Middle frontal gyrus (tissue), 1 donor: ENCODE measurements around the gene MCTP1.

ENCODE experiments used
- DNase-seq: peaks from one replicate; pipeline ENCODE4 v3.0.0-alpha.2; 2015; ENCODE audit warnings: low spot score; ENCODE audit errors: extremely low spot score

Gene MCTP1

GRCh38 chr5:95124731-95125130 lies 160.2 kb downstream of the MCTP1 start:
- no peak for DNase-seq

DNA sequence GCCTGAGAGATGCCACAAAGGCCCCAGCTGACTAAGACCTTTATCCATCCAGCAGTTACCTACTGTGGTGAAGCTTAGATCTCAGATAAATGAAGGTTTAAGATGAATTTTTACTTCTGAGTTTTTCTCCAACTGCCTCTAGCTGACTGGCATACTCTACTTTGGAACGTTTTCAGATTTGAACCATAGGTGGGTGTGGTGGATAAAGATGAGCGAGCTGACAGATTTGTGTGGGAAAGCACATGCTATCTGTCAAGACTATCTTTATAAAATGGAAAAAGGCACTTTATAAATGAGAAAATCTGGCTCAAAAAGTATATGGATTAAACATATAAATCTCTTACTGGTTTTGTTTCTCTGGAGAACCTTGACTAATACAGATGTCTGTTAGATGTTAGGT lies 160.8 kb downstream of the MCTP1 start:
- no peak for DNase-seq

GRCh38 chr5:95114902-95115301 lies 170.0 kb downstream of the MCTP1 start:
- no peak for DNase-seq

DNA sequence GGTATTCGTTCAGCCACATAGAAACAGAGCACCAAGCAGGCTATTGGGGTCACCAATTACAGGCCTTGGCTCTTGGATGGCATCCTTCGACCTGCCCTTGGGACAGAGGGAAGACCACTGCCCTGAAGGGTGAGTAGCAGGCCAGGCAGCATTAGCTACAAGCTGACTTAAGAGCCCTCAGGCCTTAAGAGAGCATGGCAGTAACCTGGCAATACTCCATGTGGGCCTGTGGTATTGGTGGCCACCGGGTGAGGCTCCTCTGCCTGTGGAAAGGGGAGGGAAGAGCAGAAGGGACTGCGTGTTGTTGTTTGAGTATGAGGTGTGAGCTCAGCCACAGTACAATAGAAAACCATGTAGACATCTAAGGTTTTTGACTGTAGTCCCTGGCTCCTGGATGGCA lies 170.6 kb downstream of the MCTP1 start:
- DNase-seq = no peak

DNA sequence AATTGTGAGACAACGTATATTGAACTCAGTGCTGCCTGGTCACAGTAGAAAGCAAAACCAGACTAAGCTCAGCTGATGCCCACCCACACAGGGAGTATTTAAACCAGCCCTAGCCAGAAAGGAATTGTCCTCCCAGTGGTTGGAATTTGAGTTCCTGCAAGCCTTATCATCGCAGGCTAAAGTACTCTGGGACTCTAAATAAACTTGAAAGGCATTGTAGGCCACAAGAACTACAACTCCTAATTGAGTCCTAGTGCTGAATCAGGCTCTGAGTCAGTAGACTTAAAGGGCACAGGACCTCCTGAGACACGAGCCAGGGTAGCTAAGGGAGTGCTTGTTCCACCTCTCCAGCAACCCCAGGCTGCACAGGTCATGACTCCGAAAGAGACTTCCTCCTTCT lies 171.4 kb downstream of the MCTP1 start:
- no peak for DNase-seq

- DNase-seq = no peak
These were observed 173.8 kb downstream of the MCTP1 start for GRCh38 chr5:95111141-95111540.

DNA sequence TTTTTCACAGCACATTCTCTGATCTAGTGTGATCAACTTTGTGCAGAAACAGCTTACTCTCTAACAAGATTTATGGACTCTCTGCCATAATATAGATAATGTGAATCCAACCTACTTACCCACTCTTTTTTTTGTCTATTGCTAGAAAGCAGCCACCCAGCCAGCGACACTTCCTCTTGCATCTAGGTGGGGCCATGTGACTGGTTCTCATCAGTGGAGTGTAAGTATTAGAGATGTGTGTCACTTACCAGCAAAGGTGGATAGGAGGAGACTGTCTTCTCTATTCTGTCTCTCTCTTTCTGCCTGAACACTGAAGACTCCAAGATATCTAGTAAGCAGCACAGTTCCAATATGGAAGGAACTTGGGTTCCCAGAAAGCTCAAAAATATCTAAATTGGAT lies 174.8 kb downstream of the MCTP1 start:
- DNase-seq = no peak

GRCh38 chr5:95107138-95107537 lies 177.8 kb downstream of the MCTP1 start:
- DNase-seq = no peak

DNA sequence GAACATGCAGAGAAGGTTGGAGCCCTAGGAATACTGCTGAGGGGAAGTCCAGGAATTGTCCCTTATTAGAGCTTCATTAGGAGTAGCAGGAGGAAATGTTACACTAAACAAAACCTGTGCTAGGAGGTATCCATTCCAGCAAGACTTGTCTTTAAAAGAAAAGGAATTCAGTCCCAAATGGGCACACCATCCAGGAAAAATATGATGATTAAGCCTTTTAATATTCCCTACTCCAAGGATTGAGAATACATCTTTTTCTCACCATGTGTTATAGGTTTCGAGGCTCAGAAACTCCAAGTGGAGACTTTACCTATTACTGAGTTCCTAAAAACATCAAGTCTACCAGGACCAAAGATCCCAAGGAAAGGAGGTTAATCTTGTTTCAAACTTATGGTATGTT lies 179.3 kb downstream of the MCTP1 start:
- DNase-seq = no peak

- no peak for DNase-seq
These were observed 182.2 kb downstream of the MCTP1 start for GRCh38 chr5:95102687-95103086.

DNA sequence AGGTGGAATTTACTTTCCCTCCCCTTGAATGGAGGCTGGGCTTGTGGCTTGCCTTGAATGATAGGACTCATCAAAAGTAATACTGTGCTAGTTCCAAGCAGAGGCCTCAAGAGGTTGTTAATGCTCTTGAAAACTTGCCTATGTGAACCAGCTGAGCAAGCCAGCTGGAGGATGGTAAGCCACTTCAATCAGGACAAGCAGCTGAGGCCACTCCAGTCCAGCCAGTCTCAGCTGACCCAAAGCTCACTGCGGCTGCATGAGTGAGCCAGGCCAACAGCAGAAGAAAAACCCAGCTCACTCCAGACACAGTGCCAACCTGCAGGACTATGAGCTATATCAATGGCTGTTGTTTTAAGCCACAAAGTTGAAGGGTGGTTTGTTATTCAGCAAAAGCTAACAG lies 182.8 kb downstream of the MCTP1 start:
- DNase-seq = no peak

GRCh38 chr5:95100551-95100950 lies 184.3 kb downstream of the MCTP1 start:
- DNase-seq = no peak

DNA sequence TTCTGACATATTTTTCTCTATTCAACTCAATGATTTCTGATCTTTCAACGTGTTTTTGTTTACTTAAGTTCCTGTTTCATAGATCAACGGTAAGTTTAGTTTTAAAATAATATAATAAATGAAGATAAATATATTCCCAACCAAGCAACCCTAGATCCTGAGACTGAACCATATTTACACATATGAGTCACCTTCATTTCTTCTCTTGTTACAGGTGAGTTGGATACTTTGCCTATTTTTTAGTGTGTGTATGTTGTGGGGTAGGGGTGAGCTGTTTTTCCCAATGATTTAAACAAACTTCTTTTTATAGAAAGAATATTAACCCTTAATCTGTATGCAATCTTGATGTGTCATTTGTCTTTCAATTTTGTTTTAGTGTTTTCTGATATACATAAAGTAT lies 186.9 kb downstream of the MCTP1 start:
- DNase-seq = no peak

DNA sequence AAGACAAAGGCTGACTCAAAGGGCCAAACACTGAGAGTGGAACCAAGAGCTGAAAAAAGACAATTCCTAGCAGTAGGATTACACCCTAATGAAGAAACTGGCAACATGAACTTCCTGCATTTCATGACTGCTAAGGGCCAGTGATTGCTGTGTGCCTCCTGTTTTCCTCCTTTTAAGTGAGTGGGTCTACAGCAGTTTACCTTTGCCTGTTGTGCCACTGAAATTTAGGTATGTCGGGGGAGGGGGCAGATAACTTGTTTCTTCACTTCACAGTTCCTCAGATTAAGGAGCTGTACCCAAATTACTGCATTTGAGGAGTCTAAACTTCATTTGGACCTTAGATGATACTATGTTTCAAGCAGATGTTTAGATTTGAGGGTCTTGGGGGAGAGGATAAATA lies 191.7 kb downstream of the MCTP1 start:
- no peak for DNase-seq

- no peak for DNase-seq
These were observed 194.1 kb downstream of the MCTP1 start for GRCh38 chr5:95090774-95091173.

GRCh38 chr5:95087816-95088317 lies 197.0 kb downstream of the MCTP1 start:
- DNase-seq = no peak

- no peak for DNase-seq
These were observed 197.7 kb downstream of the MCTP1 start for GRCh38 chr5:95086927-95087815.

DNA sequence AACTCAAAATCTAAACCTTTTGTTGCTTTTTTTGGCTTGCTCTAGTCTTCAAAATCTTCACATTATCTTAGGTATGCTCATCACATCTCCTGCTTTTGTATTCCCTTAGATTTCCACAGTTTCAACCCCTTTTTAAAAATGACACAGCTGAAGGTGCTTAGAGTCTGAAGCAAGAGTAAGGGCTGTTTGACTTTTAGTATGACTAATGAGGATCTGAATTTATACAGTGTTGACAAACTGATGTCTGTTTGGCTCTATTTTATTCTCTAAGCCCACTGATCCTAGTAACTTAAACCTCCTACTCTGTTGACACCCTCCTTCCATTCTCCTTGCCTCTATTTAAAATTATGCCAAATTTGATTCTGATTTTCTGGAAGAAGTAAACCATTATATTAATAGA lies 200.1 kb downstream of the MCTP1 start:
- DNase-seq = no peak

GRCh38 chr5:95083606-95084005 lies 201.3 kb downstream of the MCTP1 start:
- DNase-seq = no peak

DNA sequence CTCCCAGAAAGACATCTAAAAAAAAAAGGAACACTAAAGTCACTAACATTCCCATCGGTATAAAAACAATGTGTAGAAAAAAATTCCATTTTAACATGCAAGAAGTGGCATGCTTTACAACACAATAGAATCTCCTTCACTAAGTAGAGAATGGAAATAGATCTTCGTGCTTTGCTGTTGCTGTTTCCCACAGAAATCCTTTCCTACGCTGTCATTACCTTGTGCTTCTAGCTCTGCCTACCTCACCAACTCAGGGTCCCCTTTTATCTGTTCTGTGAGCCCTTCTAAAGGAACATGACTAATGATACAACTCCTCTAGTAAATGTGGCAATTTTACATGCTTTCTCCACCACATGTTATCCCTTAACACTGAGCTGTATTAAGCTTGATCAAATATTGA lies 202.9 kb downstream of the MCTP1 start:
- no peak for DNase-seq

DNA sequence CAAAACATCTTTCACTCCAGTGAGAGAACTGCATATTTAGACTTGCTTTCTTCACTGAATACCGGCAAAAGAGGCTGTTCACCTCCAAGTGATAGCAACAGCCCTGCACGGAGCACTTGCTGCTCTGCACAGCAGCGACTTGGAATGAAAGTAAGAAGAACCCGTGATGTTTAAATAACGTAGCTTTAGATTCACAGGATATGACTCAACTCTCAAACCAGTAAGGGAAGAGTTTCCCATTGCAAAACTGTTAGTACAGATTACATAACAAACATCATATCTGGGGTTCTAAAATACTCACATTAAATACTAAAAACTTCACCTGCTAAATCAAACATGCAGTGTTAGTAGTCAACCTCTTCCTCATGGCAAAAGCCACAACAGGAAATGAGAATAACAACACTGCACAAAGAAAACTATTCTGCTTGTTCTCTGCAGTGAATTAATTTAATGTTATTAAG lies 203.4 kb downstream of the MCTP1 start:
- DNase-seq = peak; percentile 8

GRCh38 chr5:95080441-95080840 lies 204.5 kb downstream of the MCTP1 start:
- no peak for DNase-seq

- no peak for DNase-seq
These were observed 204.9 kb downstream of the MCTP1 start for GRCh38 chr5:95080030-95080429.
